GM20000 (cell line): ENCODE data around the gene PAX2.

Source experiments
- DNase-seq: peaks from one replicate; pipeline ENCODE4 v3.0.0; 2012; ENCODE audit warnings: low spot score
- CTCF ChIP-seq: IDR thresholded peaks from 2 replicates; pipeline ENCODE4 v1.5.1; 2012; ENCODE audit warnings: mild to moderate bottlenecking, control low read depth; ENCODE audit errors: extremely low read depth, missing control alignments

The PAX2 gene

GRCh38 chr10:100841528-100841927, 96.1 kb downstream of the PAX2 start:
- DNase-seq = no peak
- TF ChIP-seq CTCF = no peak

- TF ChIP-seq CTCF = no peak
- no peak for DNase-seq
These were observed 102.1 kb downstream of the PAX2 start for GRCh38 chr10:100847440-100847839.

GRCh38 chr10:100848770-100849169, 103.4 kb downstream of the PAX2 start:
- no peak for DNase-seq
- TF ChIP-seq CTCF = no peak

GRCh38 chr10:100858261-100858660, 112.9 kb downstream of the PAX2 start:
- no peak for TF ChIP-seq CTCF
- no peak for DNase-seq

- TF ChIP-seq CTCF = no peak
- DNase-seq = no peak
These were observed 113.5 kb downstream of the PAX2 start for GRCh38 chr10:100858747-100859483.

GRCh38 chr10:100859484-100859763, 114.0 kb downstream of the PAX2 start:
- TF ChIP-seq CTCF = no peak
- DNase-seq = no peak

GRCh38 chr10:100863433-100863832, 118.1 kb downstream of the PAX2 start:
- no peak for DNase-seq

More at GRCh38 chr10:100863433-100863832, 118.1 kb downstream of the PAX2 start:
- no peak for TF ChIP-seq CTCF
